NCI-H1436 (cell line): ENCODE data around the gene CERS6.

Experiments
- DNase-seq: peaks from one replicate; lab custom pipeline; 2025; lab: John Stamatoyannopoulos, UW

CERS6 gene

DNA sequence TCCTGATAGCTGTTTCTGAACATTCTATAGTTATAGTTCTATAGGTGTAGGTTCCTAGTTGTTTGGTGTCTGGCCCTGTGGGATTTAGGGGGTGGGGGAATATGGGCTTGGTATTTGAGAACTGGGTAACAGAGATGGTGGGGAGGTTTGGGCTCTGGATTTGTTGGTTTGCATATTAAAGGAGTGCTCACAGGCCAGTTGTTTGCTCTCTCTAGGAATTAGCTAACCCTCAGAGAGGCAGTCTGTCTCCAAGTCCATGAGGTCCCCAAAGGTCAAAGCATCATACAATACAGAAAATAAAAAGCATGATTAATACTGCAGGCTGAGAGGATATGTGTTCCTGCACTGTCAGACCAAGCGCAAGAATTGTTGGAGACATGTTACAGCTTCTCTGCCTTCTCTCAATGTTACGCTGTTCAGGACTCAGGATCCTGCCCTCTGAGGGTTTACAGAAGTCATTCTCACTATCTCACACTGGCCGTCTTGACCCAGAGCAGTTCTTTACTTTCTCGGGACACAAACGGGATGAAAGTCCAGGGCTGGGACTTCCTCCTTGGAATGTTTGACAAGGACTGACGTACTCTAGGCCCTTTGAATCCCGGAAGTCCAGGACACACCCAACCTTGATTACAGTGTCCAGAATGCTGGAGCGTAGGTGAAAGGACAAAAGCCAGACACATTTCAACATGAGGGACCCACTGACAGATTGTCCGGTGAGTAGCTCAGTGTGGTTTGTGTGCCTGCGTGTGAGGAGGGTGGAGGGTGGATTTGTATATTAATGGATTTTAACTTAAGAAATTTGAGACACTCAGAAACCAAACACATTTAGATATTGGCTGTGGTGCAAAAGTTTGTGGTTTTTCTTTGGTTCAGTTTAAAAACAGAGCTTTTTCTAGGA, 346.1 kb downstream of the CERS6 start, which contains the start of gene NOSTRIN:
NOSTRIN (plus strand) TSS at position 677 of the 898 bp plus-strand sequence; CDS start at position 687, 10 bp downstream.
- DNase-seq = no peak

DNA sequence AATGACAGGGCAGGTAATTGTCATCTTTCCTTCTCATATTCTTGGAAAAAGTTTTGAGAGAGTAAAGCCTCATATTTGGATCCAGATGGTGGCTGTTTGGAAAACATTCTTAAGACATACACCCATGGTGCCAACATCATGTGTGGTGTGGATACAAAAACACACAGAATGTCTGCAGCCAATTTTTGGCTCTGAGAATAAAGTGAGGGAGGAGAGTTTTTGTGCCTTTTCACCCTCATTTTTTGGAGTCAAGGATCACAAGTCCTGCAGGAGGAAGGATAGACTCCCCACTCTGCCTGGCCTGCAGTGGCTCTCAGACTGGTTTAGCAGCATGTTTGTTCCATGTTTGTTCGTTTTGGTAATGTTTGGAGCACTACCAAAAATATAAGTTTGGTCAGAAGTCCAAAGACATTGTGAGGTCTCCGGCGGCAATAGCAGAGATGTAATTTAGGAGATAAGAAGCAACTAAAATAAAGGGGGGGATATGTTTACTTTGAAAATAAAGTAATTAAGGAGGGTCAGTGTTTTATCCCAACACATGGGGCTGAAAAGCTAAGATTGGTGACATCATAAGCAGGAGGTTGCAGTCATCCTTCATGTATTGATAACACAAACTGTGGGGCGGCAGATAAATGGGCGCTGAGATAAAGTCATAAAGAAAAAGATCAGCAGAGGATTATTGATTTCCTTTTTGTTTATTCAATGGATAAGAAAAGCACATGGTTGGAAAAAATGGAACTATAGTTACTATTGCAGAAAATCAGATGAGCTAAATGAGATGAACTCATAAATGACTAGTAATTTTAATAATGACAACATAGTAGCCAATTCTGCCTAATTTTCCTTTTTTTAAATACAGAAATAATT, 347.0 kb downstream of the CERS6 start:
- DNase-seq = no peak

DNA sequence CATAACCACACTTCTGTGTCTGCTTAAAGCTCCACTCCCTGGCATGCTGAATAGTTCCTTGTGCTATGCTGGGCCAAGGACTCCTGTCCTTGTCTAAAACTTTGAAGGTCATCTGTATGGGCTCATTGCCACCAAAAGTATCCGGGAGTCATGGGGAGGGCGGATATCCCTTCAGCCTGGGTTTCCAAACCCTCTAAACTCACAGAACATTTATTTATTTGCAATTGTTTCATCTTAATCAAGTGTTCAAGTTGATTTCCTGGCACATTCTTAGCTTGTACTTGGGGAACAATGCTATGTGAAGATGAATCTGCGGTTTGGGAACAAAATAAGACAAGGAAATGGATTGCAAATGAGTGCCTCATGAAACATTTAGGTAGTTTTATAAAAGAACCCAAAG, 348.1 kb downstream of the CERS6 start:
- DNase-seq = no peak

DNA sequence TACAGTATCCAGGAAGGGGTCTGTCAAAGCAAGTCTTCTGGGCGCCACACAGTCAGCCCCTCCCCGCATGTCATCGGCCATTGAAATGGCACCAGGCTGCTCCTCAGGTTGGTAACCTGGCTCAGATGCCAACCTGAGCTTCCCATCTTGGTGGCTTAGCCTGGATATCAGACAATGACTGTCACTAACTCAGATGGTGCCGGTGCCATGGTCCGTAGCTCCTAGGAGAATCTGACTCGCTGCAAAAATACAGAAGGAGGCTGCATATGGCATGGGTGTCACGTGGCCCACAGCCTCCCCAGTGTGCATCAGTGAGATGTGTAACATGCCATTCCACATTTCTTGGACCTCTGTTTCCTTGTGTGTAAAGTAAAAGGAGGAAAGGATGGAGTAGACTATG, 349.5 kb downstream of the CERS6 start:
- DNase-seq = no peak

DNA sequence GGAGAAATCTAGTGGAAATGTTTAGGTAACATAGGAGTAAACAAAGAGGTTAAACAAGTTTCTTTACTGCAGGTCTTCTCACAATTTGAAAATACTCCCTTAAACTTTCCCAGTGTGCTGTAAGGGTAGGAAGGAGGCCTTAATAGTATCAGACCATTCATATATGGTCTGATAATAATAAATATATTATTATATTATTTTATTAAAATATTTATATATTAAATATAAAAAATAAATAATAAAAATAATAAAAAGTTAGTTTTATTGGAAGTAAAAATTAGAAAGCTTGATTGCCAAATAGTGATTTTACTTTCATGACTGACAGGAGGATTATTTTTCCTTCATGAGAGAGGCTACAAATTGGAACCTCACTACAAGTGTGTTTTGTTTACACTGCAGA, 353.5 kb downstream of the CERS6 start:
- no peak for DNase-seq

DNA sequence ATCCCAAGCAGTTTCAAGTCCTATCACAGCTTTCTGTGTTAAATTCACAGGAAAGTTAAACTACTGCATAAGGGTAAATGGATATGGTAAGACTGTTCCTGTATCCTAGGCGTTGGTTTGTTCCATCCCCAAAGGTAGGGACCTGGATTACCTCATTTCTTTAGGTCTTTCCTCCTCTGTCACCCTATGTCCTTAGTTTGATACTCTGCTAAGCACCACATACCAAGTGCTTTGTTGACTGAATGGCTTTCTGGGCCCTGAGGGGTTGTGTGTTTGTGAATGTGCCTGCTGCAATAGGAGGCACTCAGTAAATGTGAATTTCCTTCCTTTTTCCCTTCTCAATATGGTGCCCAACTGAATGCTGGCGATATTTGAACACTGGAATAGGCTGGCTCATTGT, 354.2 kb downstream of the CERS6 start:
- DNase-seq = no peak

DNA sequence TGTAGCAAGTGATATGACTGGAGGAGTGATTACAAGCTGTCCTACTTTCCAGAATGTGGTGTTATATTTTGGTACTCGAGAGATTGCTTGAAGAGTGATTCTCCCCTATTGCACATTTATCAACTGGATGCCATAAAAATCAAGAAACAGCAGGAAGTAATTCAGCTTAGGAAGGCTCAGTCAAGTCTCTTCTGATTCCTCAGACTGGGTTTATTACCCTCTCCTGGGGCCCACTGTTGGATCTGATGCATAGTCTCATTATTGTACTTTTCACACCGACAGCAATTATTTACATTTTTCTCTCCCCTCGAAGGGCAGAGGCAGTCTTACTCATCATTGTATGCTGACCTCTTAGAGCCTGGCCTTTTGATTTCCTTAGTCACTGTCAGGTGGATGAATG, 355.6 kb downstream of the CERS6 start:
- no peak for DNase-seq

DNA sequence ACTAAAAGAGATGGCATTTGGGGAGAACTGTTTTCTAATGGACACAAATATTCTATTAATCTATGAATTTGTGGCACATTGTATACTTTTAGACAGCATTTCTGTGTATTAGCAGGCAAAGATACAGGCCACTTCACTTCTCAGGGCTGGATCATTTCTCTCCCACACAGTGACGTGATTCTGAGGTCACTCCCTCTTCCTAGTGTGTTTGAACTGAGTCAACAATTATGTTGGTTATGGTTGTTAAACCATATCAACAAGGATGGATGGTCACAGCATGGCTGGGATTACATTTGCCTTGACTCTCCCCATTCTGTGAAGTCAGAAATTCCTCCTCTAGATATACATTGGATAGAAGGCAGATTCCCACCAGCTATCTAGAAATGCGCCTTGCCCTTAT, 358.0 kb downstream of the CERS6 start:
- DNase-seq = no peak

DNA sequence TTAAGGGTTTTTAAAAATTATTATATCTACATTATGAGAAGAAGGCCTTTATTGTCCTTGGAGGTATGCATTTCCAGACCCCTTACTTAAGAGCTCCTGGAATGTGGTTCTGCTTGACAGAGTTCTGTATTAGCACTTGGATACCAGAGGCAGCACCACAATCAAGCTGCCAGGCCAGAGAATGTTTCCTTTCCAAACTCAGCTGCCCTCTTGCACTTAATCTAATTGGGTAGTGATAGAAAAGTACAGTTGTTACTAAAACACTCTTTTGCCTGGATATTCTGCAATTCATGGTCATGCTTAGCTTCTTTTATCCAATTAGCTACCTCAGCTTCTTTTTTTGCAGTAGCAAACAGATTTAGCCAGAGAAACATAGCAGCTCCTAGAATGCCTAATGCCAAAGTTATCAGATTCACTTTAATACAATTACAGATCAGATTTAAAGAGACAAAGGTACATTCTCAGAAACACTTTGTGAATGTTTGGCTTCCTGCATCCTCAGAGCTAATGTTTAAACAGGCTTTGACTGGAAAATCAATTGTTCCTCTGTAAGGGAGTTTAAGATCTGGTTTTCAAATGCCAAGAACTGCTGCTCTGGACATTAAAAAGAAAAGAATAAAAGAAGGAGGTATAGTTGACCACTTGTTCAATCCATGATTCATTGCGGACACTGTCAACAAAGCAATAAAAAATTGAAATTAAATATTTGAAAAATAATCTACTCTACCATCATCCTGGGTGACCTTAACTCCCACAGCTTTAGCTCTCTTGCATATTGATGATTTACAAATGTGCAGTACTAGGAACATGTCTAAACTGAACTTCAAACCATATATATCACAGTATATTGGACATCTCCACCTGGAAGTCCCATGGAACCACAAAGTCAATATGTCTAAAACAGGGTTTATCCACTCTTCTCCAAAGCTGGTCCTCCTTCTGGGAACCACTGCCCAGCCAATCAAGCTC, 359.2 kb downstream of the CERS6 start:
- no peak for DNase-seq

DNA sequence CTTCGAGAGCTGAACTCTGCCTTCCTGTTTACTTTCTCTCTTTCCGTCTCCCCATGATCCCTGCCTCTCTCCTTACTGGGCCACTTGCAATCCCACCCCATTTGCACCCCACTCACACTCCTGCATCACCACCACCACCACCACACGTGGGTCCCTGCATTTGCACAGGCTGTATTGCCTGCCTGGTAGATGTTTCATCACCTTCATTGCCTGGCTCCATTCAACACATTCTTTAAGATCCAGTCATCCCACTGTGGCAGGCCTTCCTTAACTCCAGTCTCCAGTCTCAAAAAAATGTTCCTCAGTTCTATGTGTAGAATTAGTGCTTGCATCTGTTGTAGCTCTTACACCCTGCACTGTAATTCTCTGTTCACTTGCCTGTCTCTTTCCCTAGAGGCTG, 360.3 kb downstream of the CERS6 start:
- DNase-seq = no peak

DNA sequence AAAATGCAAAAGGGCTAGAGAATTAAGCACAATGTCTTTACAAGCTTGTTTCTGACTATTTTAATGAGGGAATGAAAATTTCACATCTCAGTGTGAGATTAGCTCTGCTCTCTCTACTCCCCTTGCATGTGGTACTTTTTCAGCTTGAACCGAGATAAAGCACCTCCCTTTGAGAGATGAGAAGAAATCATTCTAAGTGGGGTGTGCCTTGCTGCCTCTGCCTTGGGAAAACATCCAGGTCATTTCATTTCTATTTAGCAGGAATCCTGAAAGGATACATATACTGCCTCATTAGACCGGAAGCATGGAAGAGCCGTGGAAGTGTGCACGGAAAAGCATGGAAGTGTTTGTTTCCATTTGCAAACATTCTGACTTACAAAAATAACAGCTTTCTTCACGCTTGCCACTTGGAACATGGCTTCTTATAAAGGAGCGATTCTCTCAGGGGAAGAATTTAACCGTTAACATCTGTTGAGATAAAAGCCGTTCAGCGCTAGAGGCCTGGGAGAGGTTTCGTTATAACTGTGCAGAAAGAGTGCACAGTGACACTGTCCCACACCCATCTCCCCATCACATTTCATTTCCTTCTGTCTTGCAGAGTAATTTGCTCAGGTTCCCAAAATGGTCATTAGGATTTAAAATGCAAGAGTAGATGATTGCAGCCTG, 363.1 kb downstream of the CERS6 start:
- DNase-seq = no peak

DNA sequence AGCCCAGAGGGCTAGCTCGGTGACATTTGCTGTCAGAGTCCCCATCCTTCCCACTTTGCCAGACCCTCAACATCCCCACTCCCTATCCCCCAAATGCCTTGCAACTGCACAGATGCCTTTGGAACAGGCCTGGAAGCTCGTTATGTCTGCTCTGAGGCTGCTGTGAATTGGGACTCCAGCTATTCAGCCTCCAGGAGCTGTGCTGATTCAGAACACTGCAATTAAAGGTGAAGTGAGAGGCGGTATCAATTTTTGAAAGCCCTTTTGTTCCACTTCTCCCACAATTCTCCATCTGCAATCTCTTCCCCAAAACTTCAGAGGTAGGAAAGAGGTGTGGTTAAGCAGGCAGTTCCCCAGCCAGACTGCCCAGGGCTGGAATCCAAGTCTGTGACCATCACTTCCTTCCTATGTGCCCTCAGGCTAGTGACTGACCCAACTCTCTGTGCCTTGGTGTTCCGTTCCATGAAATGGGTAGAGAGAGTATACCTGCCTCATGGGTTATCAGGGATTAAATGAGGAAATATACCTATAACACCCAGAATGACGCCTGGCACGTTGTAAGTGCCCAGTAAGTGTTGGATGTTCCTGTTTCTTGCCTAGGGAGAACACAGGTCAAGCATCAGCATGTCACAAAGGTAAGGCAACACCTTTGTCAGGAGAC, 363.9 kb downstream of the CERS6 start:
- no peak for DNase-seq

DNA sequence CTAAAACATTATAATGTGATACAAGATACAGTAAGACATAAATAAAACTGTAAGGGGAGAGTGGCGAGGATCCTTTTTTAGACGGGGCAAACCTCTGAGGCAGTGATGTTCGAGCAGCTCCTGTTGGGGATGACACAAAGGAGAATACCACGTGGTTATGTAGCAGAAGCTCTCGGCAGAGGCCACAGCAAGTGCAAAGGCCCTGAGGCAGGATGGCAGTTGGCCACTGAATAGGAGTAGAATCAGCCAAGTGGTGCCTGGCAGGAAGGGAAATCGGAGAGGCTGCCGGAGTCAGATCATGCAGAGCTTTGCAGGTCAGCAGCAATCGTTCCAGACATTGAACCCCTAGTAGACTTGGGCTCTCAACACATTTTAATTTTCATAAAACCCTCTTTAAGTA, 365.5 kb downstream of the CERS6 start:
- DNase-seq = no peak

DNA sequence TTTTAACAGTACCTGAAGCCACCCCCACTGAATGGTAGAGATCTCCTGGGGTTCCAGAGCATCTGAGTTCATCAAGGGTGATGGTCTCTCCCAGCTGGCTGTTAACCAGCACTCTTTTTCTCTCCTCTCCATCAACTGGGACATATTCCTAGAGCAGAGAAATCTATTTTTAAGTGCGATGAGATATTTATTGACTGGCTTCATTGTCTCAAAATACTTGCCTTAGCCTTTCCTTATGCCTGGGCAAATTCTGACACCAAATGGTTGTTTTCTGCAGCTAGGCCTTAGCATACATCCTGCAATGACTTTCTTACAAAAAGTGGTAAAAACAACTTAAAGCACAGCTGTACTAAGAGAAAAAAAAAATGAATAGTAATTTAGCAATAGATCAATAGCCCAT, 365.9 kb downstream of the CERS6 start:
- DNase-seq = no peak
